Measurements from ENCODE around the gene RPS15. TPM values are rescaled to one million over a fixed set of nuclear protein-coding genes. Genes with fewer than 3 reads are reported as not detected.

RPS15 gene
- total RNA-seq, 1 donor from 2014 or later = 1,014 TPM

GRCh38 chr19:1482361-1483130 is 44.4 kb downstream of the RPS15 start:
- H3K4me3 Mint-ChIP-seq = no peak overlapping the region
- peaks cover 2% of the 10 kb centered on the region for H3K36me3 Mint-ChIP-seq
- no peak for DNase-seq (ENCODE audit: low spot score in 2 of 2, unreplicated experiment in 2 of 2)
- peaks cover 4% of the 10 kb centered on the region for H3K4me1 Mint-ChIP-seq
- H3K27ac Mint-ChIP-seq = no peak overlapping the region
- H3K27me3 Mint-ChIP-seq (ENCODE audit: low read depth) = no peaks in the 10 kb centered on the region
- TF ChIP-seq CTCF (IDR thresholded peaks at IDR 0.05; ENCODE audit: unreplicated experiment) = no peak
- no peaks in the 10 kb centered on the region for H3K9me3 Mint-ChIP-seq

GRCh38 chr19:1483131-1483978 is 45.2 kb downstream of the RPS15 start:
- TF ChIP-seq CTCF (IDR thresholded peaks at IDR 0.05; ENCODE audit: unreplicated experiment) = no peak

GRCh38 chr19:1483979-1484428 is 45.8 kb downstream of the RPS15 start:
- Mint-ChIP-seq H3K36me3 (peaks cover 2% of the 10 kb centered on the region), H3K27ac (no peak overlapping the region), H3K27me3 (ENCODE audit: low read depth) (no peaks in the 10 kb centered on the region), H3K4me3 (no peak overlapping the region), H3K4me1 (peaks cover 3% of the 10 kb centered on the region), H3K9me3 (no peaks in the 10 kb centered on the region)
- DNase-seq (ENCODE audit: low spot score in 2 of 2, unreplicated experiment in 2 of 2) = no peak
- no peak for TF ChIP-seq CTCF (IDR thresholded peaks at IDR 0.05; ENCODE audit: unreplicated experiment)

More at GRCh38 chr19:1483131-1483978, 45.2 kb downstream of the RPS15 start:
- H3K27me3 Mint-ChIP-seq (ENCODE audit: low read depth) = no peaks in the 10 kb centered on the region
- peaks cover 4% of the 10 kb centered on the region for H3K4me1 Mint-ChIP-seq
- no peak overlapping the region for H3K27ac Mint-ChIP-seq
- H3K36me3 Mint-ChIP-seq = peaks cover 2% of the 10 kb centered on the region
- DNase-seq (ENCODE audit: low spot score in 2 of 2, unreplicated experiment in 2 of 2) = no peak
- H3K9me3 Mint-ChIP-seq = no peaks in the 10 kb centered on the region
- H3K4me3 Mint-ChIP-seq = no peak overlapping the region

GRCh38 chr19:1486720-1487575 is 48.8 kb downstream of the RPS15 start:
- Mint-ChIP-seq H3K36me3 (peaks cover 2% of the 10 kb centered on the region), H3K4me1 (peaks cover 10% of the 10 kb centered on the region), H3K27me3 (ENCODE audit: low read depth) (peaks cover 5% of the 10 kb centered on the region), H3K9me3 (no peaks in the 10 kb centered on the region), H3K27ac (no peak overlapping the region), H3K4me3 (no peak overlapping the region)
- DNase-seq (ENCODE audit: low spot score in 2 of 2, unreplicated experiment in 2 of 2) = no peak
- TF ChIP-seq CTCF (IDR thresholded peaks at IDR 0.05; ENCODE audit: unreplicated experiment) = no peak

- Mint-ChIP-seq H3K4me3 (no peak overlapping the region), H3K27me3 (ENCODE audit: low read depth) (peaks cover 13% of the 10 kb centered on the region), H3K9me3 (no peaks in the 10 kb centered on the region), H3K27ac (no peak overlapping the region), H3K4me1 (peaks cover 11% of the 10 kb centered on the region), H3K36me3 (peaks cover 2% of the 10 kb centered on the region)
- no peak for TF ChIP-seq CTCF (IDR thresholded peaks at IDR 0.05; ENCODE audit: unreplicated experiment)
- DNase-seq (ENCODE audit: low spot score in 2 of 2, unreplicated experiment in 2 of 2) = no peak
Observed at GRCh38 chr19:1487576-1488281, 49.5 kb downstream of the RPS15 start.

All from mesothelial cell of epicardium (in vitro differentiated cells).